ENCODE data around the gene ATP6V0A1. TPM values are rescaled to one million over a fixed set of nuclear protein-coding genes. Genes with fewer than 3 reads are reported as not detected.
"Not testable (repeated sequence)": the region's sequence is repeated elsewhere in the genome, so short reads cannot be mapped to it uniquely, and the experiment has no call there.

ATP6V0A1 gene
- polyA plus RNA-seq, 2 donors = 27.0 to 27.5 TPM

- 11 to 12% methylated on average over 58 to 60 of the region's 60 CpGs for WGBS, 2 donors
- Histone ChIP-seq H3K9me3 (ENCODE audit: control insufficient read depth in 2 of 2, insufficient read depth in 1 of 2, low read depth in 1 of 2, low read length in 1 of 2) (no peaks in the 10 kb centered on the region), H3K4me1 (ENCODE audit: control insufficient read depth in 2 of 2, insufficient read depth in 2 of 2, low read length in 1 of 2) (peaks cover 0 to 19% of the 10 kb centered on the region in 2 donors), H3K27me3 (ENCODE audit: control insufficient read depth in 1 of 2, insufficient read depth in 2 of 2, low read length in 2 of 2) (no peaks in the 10 kb centered on the region), H3K4me3 (ENCODE audit: low read depth in 1 of 2, low read length in 2 of 2) (peak overlapping the region; percentile 57 to 58), H3K27ac (ENCODE audit: low read depth in 2 of 2, low read length in 1 of 2) (peak overlapping the region; percentile 89 to 92), H3K36me3 (ENCODE audit: control insufficient read depth in 2 of 2, insufficient read depth in 2 of 2, low read length in 1 of 2) (no peaks in the 10 kb centered on the region)
These were observed 73.0 kb downstream of the ATP6V0A1 start for GRCh38 chr17:42531455-42532354.

GRCh38 chr17:42535155-42536047, 76.7 kb downstream of the ATP6V0A1 start:
- no peaks in the 10 kb centered on the region for H3K27me3 ChIP-seq (ENCODE audit: control insufficient read depth in 1 of 2, insufficient read depth in 2 of 2, low read length in 2 of 2)
- H3K27ac ChIP-seq (ENCODE audit: low read depth in 2 of 2, low read length in 1 of 2) = peak overlapping the region; percentile 92 to 96
- peak overlapping the region; percentile 75 to 86 for H3K4me3 ChIP-seq (ENCODE audit: low read depth in 1 of 2, low read length in 2 of 2)
- H3K9me3 ChIP-seq (ENCODE audit: control insufficient read depth in 2 of 2, insufficient read depth in 1 of 2, low read depth in 1 of 2, low read length in 1 of 2) = no peaks in the 10 kb centered on the region
- H3K36me3 ChIP-seq (ENCODE audit: control insufficient read depth in 2 of 2, insufficient read depth in 2 of 2, low read length in 1 of 2) = peaks cover 0 to 17% of the 10 kb centered on the region in 2 donors
- peaks cover 2 to 22% of the 10 kb centered on the region in 2 donors for H3K4me1 ChIP-seq (ENCODE audit: control insufficient read depth in 2 of 2, insufficient read depth in 2 of 2, low read length in 1 of 2)
- 39 to 44% methylated on average over 26 of the region's 26 CpGs for WGBS, 2 donors

DNA sequence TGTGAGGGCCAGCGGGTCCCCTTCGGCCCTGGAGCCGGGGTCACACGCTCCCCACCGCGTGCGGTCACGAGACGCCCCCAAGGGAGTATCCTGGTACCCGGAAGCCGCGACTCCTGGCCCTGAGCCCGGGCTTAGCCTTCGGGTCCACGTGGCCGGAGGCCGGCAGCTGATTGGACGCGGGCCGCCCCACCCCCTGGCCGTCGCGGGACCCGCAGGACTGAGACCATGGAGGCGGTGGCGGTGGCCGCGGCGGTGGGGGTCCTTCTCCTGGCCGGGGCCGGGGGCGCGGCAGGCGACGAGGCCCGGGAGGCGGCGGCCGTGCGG, 77.3 kb downstream of the ATP6V0A1 start, which contains the start of gene NAGLU:
NAGLU (plus strand) TSS at position 194 of the 324 bp plus-strand sequence; CDS start at position 226, 32 bp downstream.
- H3K4me3 ChIP-seq (ENCODE audit: low read depth in 1 of 2, low read length in 2 of 2) = peak within 1 kb of the TSS; percentile 75 to 86
- H3K9me3 ChIP-seq (ENCODE audit: control insufficient read depth in 2 of 2, insufficient read depth in 1 of 2, low read depth in 1 of 2, low read length in 1 of 2) = no peaks in the 10 kb centered on the region
- peak within 1 kb of the TSS; percentile 92 to 96 for H3K27ac ChIP-seq (ENCODE audit: low read depth in 2 of 2, low read length in 1 of 2)
- peaks cover 2 to 19% of the 10 kb centered on the region in 2 donors for H3K4me1 ChIP-seq (ENCODE audit: control insufficient read depth in 2 of 2, insufficient read depth in 2 of 2, low read length in 1 of 2)
- H3K27me3 ChIP-seq (ENCODE audit: control insufficient read depth in 1 of 2, insufficient read depth in 2 of 2, low read length in 2 of 2) = no peaks in the 10 kb centered on the region
- 0% methylated on average over 19 to 40 of the region's 40 CpGs for WGBS, 2 donors
- H3K36me3 ChIP-seq (ENCODE audit: control insufficient read depth in 2 of 2, insufficient read depth in 2 of 2, low read length in 1 of 2) = peaks cover 2 to 17% of the 10 kb centered on the region in 2 donors

DNA sequence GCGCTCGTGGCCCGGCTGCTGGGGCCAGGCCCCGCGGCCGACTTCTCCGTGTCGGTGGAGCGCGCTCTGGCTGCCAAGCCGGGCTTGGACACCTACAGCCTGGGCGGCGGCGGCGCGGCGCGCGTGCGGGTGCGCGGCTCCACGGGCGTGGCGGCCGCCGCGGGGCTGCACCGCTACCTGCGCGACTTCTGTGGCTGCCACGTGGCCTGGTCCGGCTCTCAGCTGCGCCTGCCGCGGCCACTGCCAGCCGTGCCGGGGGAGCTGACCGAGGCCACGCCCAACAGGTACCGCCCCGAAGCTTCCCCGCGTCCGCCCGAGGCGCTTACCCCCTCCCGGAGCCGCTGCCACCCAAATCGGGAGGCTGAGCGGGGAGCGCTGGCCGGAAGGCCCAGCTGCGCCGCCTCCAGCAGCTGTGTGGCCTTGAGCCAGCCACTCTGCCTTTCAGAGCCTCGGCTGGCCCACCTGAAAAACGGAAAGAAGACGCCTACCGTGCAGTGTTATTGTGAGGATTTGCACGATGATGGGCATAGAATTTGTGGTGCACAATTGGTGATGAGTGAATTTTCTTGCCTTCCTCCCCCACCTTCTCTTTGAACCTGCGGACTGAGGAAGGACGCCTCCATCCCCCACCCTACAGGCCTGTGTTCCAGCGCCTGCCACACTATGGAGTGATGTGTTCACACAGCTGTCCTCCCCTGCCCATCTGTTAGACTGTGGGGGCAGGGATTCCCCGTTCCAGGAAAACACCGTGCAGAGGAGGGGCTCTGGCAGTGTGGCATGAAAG, 77.9 kb downstream of the ATP6V0A1 start:
- H3K27me3 ChIP-seq (ENCODE audit: control insufficient read depth in 1 of 2, insufficient read depth in 2 of 2, low read length in 2 of 2) = no peaks in the 10 kb centered on the region
- peaks cover 4 to 18% of the 10 kb centered on the region in 2 donors for H3K36me3 ChIP-seq (ENCODE audit: control insufficient read depth in 2 of 2, insufficient read depth in 2 of 2, low read length in 1 of 2)
- peaks cover 2 to 17% of the 10 kb centered on the region in 2 donors for H3K4me1 ChIP-seq (ENCODE audit: control insufficient read depth in 2 of 2, insufficient read depth in 2 of 2, low read length in 1 of 2)
- WGBS, 2 donors = 0 to 1% methylated on average over 47 to 65 of the region's 65 CpGs
- H3K4me3 ChIP-seq (ENCODE audit: low read depth in 1 of 2, low read length in 2 of 2) = peak overlapping the region; percentile 75 to 86
- H3K27ac ChIP-seq (ENCODE audit: low read depth in 2 of 2, low read length in 1 of 2) = peak overlapping the region; percentile 92 to 96
- no peaks in the 10 kb centered on the region for H3K9me3 ChIP-seq (ENCODE audit: control insufficient read depth in 2 of 2, insufficient read depth in 1 of 2, low read depth in 1 of 2, low read length in 1 of 2)

GRCh38 chr17:42537156-42537805, 78.6 kb downstream of the ATP6V0A1 start:
- 84 to 86% methylated on average over 30 of the region's 31 CpGs for WGBS, 2 donors
- peak overlapping the region; percentile 75 to 86 for H3K4me3 ChIP-seq (ENCODE audit: low read depth in 1 of 2, low read length in 2 of 2)
- no peaks in the 10 kb centered on the region for H3K27me3 ChIP-seq (ENCODE audit: control insufficient read depth in 1 of 2, insufficient read depth in 2 of 2, low read length in 2 of 2)
- peak overlapping the region; percentile 92 to 96 for H3K27ac ChIP-seq (ENCODE audit: low read depth in 2 of 2, low read length in 1 of 2)
- H3K36me3 ChIP-seq (ENCODE audit: control insufficient read depth in 2 of 2, insufficient read depth in 2 of 2, low read length in 1 of 2) = peaks cover 4 to 21% of the 10 kb centered on the region in 2 donors
- peaks cover 2 to 18% of the 10 kb centered on the region in 2 donors for H3K4me1 ChIP-seq (ENCODE audit: control insufficient read depth in 2 of 2, insufficient read depth in 2 of 2, low read length in 1 of 2)
- H3K9me3 ChIP-seq (ENCODE audit: control insufficient read depth in 2 of 2, insufficient read depth in 1 of 2, low read depth in 1 of 2, low read length in 1 of 2) = no peaks in the 10 kb centered on the region

GRCh38 chr17:42537826-42538451, 79.3 kb downstream of the ATP6V0A1 start:
- 95% methylated on average over 5 of the region's 5 CpGs for WGBS, 2 donors
- H3K4me3 ChIP-seq (ENCODE audit: low read depth in 1 of 2, low read length in 2 of 2) = no peak overlapping the region
- no peaks in the 10 kb centered on the region for H3K9me3 ChIP-seq (ENCODE audit: control insufficient read depth in 2 of 2, insufficient read depth in 1 of 2, low read depth in 1 of 2, low read length in 1 of 2)
- H3K27ac ChIP-seq (ENCODE audit: low read depth in 2 of 2, low read length in 1 of 2) = no peak overlapping the region
- no peaks in the 10 kb centered on the region for H3K27me3 ChIP-seq (ENCODE audit: control insufficient read depth in 1 of 2, insufficient read depth in 2 of 2, low read length in 2 of 2)
- peaks cover 4 to 27% of the 10 kb centered on the region in 2 donors for H3K36me3 ChIP-seq (ENCODE audit: control insufficient read depth in 2 of 2, insufficient read depth in 2 of 2, low read length in 1 of 2)
- H3K4me1 ChIP-seq (ENCODE audit: control insufficient read depth in 2 of 2, insufficient read depth in 2 of 2, low read length in 1 of 2) = peaks cover 2 to 18% of the 10 kb centered on the region in 2 donors

DNA sequence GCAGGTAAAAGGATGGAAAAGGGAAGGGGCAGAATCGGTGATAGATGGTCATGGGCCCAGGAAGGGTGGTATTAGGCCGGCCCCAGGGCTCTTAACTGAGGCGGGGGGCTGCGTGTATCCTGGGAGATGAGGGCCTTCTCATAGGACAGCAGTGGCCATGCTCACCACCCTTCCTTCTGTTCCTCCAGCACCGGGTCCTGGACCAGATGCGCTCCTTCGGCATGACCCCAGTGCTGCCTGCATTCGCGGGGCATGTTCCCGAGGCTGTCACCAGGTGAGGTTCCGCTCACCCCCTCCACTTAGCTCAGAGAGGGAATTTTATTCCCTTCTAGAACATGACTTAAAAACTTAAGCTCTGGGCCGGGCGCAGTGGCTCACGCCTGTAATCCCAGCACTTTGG, 79.8 kb downstream of the ATP6V0A1 start:
- Histone ChIP-seq H3K36me3 (ENCODE audit: control insufficient read depth in 2 of 2, insufficient read depth in 2 of 2, low read length in 1 of 2) (peaks cover 4 to 31% of the 10 kb centered on the region in 2 donors), H3K4me3 (ENCODE audit: low read depth in 1 of 2, low read length in 2 of 2) (no peak overlapping the region), H3K9me3 (ENCODE audit: control insufficient read depth in 2 of 2, insufficient read depth in 1 of 2, low read depth in 1 of 2, low read length in 1 of 2) (no peaks in the 10 kb centered on the region), H3K27ac (ENCODE audit: low read depth in 2 of 2, low read length in 1 of 2) (no peak overlapping the region), H3K27me3 (ENCODE audit: control insufficient read depth in 1 of 2, insufficient read depth in 2 of 2, low read length in 2 of 2) (no peaks in the 10 kb centered on the region), H3K4me1 (ENCODE audit: control insufficient read depth in 2 of 2, insufficient read depth in 2 of 2, low read length in 1 of 2) (peaks cover 2 to 18% of the 10 kb centered on the region in 2 donors)
- 93 to 94% methylated on average over 14 of the region's 14 CpGs for WGBS, 2 donors

- H3K27me3 ChIP-seq (ENCODE audit: control insufficient read depth in 1 of 2, insufficient read depth in 2 of 2, low read length in 2 of 2); H3K4me3 ChIP-seq (ENCODE audit: low read depth in 1 of 2, low read length in 2 of 2); H3K27ac ChIP-seq (ENCODE audit: low read depth in 2 of 2, low read length in 1 of 2); H3K9me3 ChIP-seq (ENCODE audit: control insufficient read depth in 2 of 2, insufficient read depth in 1 of 2, low read depth in 1 of 2, low read length in 1 of 2): not testable (repeated sequence)
- 76 to 91% methylated on average over 4 of the region's 4 CpGs for WGBS, 2 donors
- Histone ChIP-seq H3K4me1 (ENCODE audit: control insufficient read depth in 2 of 2, insufficient read depth in 2 of 2, low read length in 1 of 2) (peaks cover 2 to 15% of the 10 kb centered on the region in 2 donors), H3K36me3 (ENCODE audit: control insufficient read depth in 2 of 2, insufficient read depth in 2 of 2, low read length in 1 of 2) (peaks cover 4 to 37% of the 10 kb centered on the region in 2 donors)
These were observed 81.9 kb downstream of the ATP6V0A1 start for GRCh38 chr17:42540558-42540957.

Data from esophagus (tissue), 2 donors.